PC-9 (cell line): Measurements from ENCODE around the gene SIPA1.

Experiments used
- EZH2 ChIP-seq: fragments of 200-600 bp; sonication (generic); IDR thresholded peaks from 2 replicates; pipeline ENCODE4 v1.8.0; 2017; ENCODE audit warnings: antibody characterized with exemption, low read depth
- TF ChIP-seq, protein P1 (sequence below): fragments of 200-600 bp; sonication (generic); conservative IDR thresholded peaks from 2 replicates; pipeline ENCODE4 v1.6.1; 2017; ENCODE audit warnings: mixed run types, antibody characterized with exemption, mild to moderate bottlenecking, moderate library complexity

DNA sequence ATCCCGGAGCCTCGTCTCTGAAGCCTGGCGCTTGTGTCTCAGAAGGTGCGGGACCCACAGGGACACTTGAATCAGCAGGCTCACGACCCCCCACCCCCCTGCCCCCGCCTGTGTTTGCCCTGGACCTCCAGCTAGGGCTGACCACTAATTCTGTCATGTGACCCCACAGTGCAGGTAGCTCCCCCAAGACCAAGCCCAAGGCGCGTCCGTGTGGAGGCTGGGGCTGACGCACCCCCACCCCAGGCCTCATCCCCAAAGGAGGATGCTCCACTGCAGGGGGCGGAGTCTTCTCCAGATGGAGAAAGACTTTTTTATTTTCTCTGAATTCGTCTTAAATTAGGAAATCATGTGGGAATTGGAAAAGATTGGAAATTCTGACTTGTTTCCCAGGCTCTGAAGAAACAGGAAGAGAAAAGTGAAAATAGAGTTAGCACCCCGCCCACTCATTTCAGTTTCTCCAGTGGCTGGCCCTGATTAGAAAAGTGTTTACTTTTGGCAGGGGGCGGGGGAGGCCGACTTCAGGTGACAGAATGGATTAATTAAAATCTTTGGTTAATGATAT, 25.8 kb downstream of the SIPA1 start:
- TF ChIP-seq, protein P1, sequence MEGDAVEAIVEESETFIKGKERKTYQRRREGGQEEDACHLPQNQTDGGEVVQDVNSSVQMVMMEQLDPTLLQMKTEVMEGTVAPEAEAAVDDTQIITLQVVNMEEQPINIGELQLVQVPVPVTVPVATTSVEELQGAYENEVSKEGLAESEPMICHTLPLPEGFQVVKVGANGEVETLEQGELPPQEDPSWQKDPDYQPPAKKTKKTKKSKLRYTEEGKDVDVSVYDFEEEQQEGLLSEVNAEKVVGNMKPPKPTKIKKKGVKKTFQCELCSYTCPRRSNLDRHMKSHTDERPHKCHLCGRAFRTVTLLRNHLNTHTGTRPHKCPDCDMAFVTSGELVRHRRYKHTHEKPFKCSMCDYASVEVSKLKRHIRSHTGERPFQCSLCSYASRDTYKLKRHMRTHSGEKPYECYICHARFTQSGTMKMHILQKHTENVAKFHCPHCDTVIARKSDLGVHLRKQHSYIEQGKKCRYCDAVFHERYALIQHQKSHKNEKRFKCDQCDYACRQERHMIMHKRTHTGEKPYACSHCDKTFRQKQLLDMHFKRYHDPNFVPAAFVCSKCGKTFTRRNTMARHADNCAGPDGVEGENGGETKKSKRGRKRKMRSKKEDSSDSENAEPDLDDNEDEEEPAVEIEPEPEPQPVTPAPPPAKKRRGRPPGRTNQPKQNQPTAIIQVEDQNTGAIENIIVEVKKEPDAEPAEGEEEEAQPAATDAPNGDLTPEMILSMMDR = no peak
- no peak for TF ChIP-seq EZH2
